GM19438 (cell line): Measurements from ENCODE around the gene PLPP2.

Experiments
- ATAC-seq: cut with Tn5 transposase; IDR thresholded peaks from one replicate; pipeline ENCODE4 v1.9.1; 2021; ENCODE audit warnings: low read depth; ENCODE audit not compliant: unreplicated experiment

The PLPP2 gene

GRCh38 chr19:294946-295686 is 3.9 kb upstream of the PLPP2 start:
- ATAC-seq, result no peak

GRCh38 chr19:294341-294945 is 3.2 kb upstream of the PLPP2 start:
- no peak for ATAC-seq

GRCh38 chr19:293436-294110 is 2.4 kb upstream of the PLPP2 start:
- ATAC-seq, result no peak

DNA sequence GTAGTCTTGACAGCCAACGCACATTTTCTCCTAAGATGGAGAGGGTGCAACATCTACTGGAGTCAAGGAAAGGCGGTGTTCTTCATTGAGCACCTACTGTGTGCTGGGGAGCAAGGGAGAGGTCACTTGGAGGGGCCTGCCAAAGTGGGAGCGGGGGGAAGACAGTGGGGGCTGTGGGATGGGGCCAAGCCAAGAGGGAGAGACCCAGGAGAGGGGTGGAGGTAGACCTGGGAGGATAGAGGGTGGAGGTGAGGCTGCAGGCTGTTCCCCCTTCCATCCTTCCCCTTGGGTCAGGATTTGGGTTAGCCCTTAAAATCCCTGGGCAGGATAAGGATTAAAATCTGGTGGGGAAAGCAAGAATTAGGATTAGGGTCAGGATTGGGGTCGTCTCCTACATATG is 1.7 kb upstream of the PLPP2 start:
- no peak for ATAC-seq

- ATAC-seq, result no peak
Observed at GRCh38 chr19:292281-292884, 1.2 kb upstream of the PLPP2 start.

DNA sequence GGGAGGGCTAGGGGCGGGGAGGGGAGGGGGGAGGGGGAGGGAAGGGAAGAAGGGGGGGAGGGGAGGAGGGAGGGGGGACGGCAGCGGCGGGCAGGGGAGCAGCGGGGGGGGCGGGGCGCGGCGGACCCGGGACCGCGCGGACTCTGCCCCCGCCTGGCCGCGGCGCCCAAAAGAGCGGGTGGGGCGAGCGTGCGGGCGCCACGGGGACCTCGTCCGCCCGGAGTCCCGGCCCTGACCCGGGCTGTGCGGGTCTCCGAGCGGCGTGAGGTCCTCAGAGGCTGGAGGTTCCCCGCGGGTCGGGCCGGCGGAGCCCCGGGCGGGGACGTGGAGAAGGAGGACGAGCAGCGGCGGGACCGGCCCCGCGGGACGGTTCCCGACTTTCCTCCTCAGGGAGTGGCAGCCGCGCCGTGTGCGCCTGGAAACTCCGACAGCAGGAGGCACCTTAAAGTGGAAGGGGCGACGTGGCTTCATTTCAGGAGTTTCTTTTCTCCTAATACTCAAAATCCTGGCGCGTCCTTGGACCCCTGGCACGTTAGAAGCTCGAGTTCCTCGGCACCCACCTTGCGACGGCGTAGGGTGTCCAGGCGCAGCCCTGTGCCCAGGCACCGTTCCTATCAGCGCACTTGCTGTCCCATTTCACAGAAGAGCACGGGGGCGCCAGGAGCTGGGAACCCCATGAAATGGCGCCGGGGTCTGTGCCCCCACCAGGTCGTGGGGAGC is 518 bp upstream of the PLPP2 start:
- no peak for ATAC-seq

- no peak for ATAC-seq
Observed at GRCh38 chr19:290372-291005, 714 bp downstream of the PLPP2 start.

DNA sequence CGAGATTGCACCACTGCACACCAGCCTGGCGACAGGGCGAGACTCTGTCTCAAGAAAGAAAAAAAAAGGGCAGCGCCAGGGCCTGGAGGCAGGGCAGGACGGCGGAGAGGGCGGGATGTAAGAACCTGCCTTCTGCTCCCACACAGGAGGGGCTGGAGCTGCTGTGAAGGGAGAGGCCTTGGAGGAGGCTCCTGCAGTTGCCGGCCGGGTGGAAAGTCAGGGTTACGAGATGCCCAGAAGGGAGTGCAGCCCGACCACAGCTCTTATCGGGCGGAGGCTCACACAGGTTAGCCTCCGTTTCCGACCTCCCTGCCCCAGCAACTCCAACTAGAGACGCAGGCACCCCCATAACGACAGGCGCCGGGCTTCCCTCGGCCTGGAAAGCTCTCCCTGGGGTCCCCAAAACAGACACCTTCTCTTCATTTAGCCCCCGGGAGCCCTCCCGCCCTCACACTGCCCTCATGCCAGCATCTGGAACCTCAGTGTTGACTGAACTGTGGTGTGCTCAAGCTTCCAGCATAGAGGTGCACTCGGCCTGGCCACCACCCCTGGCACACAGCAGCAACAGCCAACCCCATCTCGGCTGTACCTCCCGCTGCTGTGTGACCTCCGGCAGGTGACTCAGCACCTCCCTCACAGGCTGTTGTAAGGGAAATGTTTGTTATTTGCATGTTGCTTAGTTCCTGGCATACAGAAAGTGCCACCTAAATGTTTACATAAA is 1.4 kb downstream of the PLPP2 start:
- ATAC-seq, result no peak

DNA sequence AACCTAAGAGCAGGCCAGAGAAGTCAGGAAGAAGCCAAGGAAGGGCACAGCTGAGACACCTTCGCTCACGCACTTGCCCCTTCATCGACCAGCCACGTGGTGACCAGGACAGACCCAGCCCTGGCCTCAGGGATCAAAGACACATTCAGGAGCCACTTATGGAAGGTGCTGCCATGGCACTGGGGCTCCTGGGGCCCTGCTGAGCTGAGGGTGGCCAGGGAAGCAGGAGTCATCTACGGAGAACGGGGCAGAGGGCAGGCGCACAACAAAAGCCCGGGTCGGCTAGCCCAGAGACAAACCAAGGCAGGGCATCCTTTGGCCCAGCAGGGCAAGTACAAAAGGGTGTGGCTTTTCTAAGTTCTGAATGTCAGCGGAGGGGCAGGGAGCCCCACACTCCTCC is 2.3 kb downstream of the PLPP2 start:
- no peak for ATAC-seq

- ATAC-seq, result no peak
Observed at GRCh38 chr19:287381-287871, 3.8 kb downstream of the PLPP2 start.

DNA sequence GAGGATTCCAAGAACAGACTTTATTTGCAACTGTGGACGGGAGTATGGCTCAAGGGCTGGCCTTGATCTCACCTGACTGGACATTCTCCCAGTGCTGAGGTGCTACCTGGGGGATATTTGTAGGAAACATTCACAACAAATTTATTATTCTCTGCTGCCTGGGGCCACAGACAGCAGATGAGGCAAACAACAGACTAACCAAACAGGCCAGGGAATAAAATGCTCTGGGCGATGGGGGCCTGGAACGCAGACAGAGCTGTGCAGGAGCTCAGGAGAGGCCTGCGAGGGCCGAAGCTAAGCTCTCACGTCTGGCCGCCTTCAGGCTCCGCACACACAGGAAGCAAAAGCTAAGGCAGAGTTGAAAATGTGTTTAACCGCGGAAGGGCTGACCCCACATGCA is 7.8 kb downstream of the PLPP2 start:
- ATAC-seq, result no peak

DNA sequence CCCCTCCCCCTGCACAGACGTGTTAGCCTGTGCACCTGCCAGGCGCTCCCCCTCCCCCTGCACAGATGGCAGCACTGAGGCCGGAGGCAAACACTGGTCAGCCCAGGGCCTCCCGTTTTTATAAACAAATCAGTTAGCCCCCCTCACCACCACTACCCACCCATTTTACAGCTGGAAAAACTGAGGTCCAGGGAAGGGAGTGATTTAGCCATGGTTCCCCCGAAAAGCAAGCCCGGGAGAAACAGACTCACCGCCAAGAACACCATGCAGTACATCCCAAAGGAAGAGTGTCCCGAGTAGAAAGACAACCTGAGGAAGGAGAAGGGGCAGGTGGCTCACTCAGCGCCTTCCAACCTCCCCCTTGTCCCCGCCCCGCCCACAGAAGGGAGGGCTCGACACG is 8.7 kb downstream of the PLPP2 start:
- ATAC-seq, result no peak

DNA sequence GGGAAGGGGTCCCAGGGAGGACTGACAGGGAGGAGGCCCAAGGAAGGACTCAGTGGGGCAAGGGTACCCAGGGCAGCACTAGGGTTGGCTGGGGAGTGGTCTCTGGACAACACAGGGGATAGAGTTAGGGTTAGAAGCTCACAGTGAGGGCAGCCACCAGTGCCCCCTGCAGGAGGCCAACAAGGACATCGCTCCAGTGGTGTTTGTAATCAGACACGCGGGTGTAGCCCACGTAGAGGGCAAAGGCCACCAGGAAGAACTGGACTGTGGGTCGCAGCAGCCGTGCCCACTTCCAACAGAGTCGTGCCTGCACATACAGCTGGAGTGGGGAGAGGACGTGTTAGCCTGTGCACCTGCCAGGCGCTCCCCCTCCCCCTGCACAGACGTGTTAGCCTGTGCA is 9.2 kb downstream of the PLPP2 start:
- no peak for ATAC-seq

GRCh38 chr19:281156-281853 is 9.9 kb downstream of the PLPP2 start:
- no peak for ATAC-seq

DNA sequence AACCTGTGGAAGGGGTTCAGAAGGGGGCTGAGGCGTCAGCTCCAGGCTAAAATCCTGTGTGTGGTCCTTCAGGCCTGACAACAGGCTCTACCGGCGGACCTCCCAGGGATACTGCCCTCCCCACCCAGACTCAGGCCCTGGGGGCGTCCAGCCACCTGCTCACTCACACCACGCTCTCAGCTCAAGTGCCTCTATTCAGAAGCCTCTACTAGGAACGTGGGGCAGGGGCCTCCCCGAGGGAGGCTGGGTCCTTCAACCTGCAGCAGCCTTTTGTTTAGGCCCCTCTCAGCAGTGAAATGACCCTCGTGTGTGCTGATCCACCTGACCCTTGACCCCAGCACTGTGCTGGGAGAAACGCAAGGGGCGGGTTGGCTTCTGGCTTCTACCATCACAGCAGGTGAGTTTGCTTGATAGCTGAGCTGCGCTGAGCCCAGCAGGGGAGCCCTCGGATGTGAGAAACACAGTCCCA is 10.6 kb downstream of the PLPP2 start:
- no peak for ATAC-seq

- ATAC-seq, result no peak
Observed at GRCh38 chr19:279656-280055, 11.5 kb downstream of the PLPP2 start.

- ATAC-seq, result no peak
Observed at GRCh38 chr19:279231-279630, 12.0 kb downstream of the PLPP2 start.

DNA sequence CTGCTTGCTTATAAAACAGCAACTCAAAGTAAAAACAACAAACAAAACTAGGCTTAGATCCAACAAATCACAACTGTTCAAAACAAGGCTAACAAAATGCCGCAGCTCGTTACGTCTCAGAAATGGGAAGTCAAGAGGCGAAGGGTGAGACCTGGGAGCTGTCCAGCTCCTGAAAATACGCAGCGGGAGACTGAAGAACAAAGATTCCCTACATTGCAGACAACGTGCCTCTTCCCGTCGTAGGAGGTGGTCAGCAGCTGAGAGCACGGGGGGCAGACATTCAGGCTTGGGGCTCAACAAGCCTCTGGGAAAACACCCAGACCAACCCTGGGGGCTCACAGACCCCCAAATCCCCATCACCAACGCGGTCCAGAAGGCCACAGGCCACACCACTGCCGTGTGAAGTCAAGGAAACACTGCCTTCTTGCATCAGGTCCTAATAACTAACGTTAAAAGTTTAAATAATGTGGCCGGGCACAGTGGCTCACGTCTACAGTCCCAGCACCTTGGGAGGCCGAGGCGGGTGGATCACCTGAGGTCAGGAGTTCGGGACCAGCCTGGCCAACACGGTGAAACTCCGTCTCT is 13.5 kb downstream of the PLPP2 start:
- ATAC-seq, result no peak

DNA sequence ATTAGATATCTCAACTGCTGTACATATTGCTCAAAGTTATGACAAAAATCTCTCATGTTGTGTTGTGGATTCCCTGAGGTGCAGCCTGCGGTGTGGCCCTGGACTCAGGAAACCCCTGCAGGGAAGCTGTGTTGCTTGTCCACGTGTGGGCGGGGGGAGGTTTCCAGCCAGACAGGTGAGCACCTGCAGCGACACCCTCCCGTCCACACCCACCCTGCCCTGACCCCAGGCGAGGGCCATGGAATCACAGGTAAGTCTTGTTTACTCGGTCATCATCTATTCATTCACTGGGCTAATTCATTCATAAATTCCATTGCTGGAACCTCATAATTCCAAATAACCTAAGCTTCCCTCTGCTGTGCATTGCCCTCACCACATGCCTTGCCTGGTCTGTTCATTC is 14.1 kb downstream of the PLPP2 start:
- ATAC-seq, result no peak
